IPS-18a (cell line): Measurements from ENCODE around the gene RERE.
A peak's percentile ranks its signal among the peaks of the same experiment; 100 is the strongest.

Experiments
- H3K27ac ChIP-seq: one replicate; pipeline ENCODE4 v1.5.1; 2013; ENCODE audit warnings: low read length
- H3K27me3 ChIP-seq: one replicate; pipeline ENCODE4 v1.6.1; 2013; ENCODE audit warnings: mild to moderate bottlenecking, low read length; ENCODE audit not compliant: control insufficient read depth, insufficient read depth
- H3K36me3 ChIP-seq: one replicate; pipeline ENCODE4 v1.6.1; 2013; ENCODE audit warnings: low read depth, low read length; ENCODE audit not compliant: control insufficient read depth
- H3K4me1 ChIP-seq: one replicate; pipeline ENCODE4 v1.6.1; 2013; ENCODE audit warnings: low read depth, low read length; ENCODE audit not compliant: control insufficient read depth
- H3K4me3 ChIP-seq: one replicate; pipeline ENCODE4 v1.5.1; 2013; ENCODE audit warnings: low read length
- H3K9ac ChIP-seq: one replicate; pipeline ENCODE4 v1.6.1; 2013; ENCODE audit warnings: mild to moderate bottlenecking, low read length, moderate library complexity
- H3K9me3 ChIP-seq: one replicate; pipeline ENCODE4 v1.6.1; 2013; ENCODE audit warnings: low read depth, low read length; ENCODE audit not compliant: control insufficient read depth

Gene RERE

GRCh38 chr1:8430476-8430875 lies 387.0 kb downstream of the RERE start:
- Histone ChIP-seq H3K9ac (no peak overlapping the region), H3K27me3 (no peaks in the 10 kb centered on the region)

DNA sequence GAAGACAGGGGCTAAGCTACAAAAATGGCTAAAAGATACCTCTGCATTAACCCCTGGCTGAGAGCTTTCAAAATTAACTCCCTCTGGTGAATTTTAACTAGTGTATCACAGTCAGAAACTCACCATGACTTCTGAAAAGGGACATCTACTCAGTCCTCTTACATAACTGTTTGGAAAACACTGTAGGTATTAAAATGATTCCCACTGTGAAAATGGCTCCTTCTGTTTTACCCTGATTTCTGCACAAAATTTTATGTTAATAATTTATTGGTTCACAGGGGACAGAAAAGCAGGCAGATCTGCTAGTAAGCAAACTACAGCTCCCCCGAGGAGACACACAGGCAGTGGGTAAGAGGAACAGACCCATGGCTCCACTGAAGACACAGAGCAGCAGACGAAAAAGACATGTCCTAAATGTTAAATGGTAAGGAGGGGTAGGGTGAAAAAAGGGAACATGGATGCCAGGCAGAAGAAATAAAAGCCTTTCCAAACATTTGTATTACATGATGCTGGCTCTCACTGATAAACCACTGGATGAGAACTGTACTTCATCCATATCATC lies 387.8 kb downstream of the RERE start:
- Histone ChIP-seq H3K4me1 (peaks cover 19% of the 10 kb centered on the region), H3K36me3 (no peaks in the 10 kb centered on the region), H3K9ac (no peak overlapping the region), H3K27ac (no peak overlapping the region), H3K4me3 (no peak overlapping the region), H3K27me3 (no peaks in the 10 kb centered on the region), H3K9me3 (no peaks in the 10 kb centered on the region)

More at GRCh38 chr1:8430476-8430875, 387.0 kb downstream of the RERE start:
- H3K4me1 ChIP-seq: peaks cover 10% of the 10 kb centered on the region
- no peaks in the 10 kb centered on the region for H3K36me3 ChIP-seq
- no peak overlapping the region for H3K4me3 ChIP-seq
- no peaks in the 10 kb centered on the region for H3K9me3 ChIP-seq
- no peak overlapping the region for H3K27ac ChIP-seq

- H3K9ac ChIP-seq: no peak overlapping the region
These were observed 389.0 kb downstream of the RERE start for GRCh38 chr1:8428441-8428840.

GRCh38 chr1:8427986-8428385 lies 389.5 kb downstream of the RERE start:
- no peaks in the 10 kb centered on the region for H3K27me3 ChIP-seq
- no peak overlapping the region for H3K9ac ChIP-seq
- H3K27ac ChIP-seq: no peak overlapping the region
- H3K4me1 ChIP-seq: peaks cover 24% of the 10 kb centered on the region
- no peak overlapping the region for H3K4me3 ChIP-seq
- H3K9me3 ChIP-seq: no peaks in the 10 kb centered on the region
- H3K36me3 ChIP-seq: no peaks in the 10 kb centered on the region

More at GRCh38 chr1:8428441-8428840, 389.0 kb downstream of the RERE start:
- H3K4me3 ChIP-seq: no peak overlapping the region
- no peaks in the 10 kb centered on the region for H3K27me3 ChIP-seq
- H3K36me3 ChIP-seq: no peaks in the 10 kb centered on the region
- H3K4me1 ChIP-seq: peaks cover 24% of the 10 kb centered on the region
- no peaks in the 10 kb centered on the region for H3K9me3 ChIP-seq
- H3K27ac ChIP-seq: no peak overlapping the region

- H3K27me3 ChIP-seq: no peaks in the 10 kb centered on the region
- H3K36me3 ChIP-seq: no peaks in the 10 kb centered on the region
- H3K9ac ChIP-seq: no peak overlapping the region
These were observed 389.9 kb downstream of the RERE start for GRCh38 chr1:8427493-8427892.

GRCh38 chr1:8426996-8427395 lies 390.4 kb downstream of the RERE start:
- no peak overlapping the region for H3K27ac ChIP-seq
- no peaks in the 10 kb centered on the region for H3K27me3 ChIP-seq
- no peak overlapping the region for H3K9ac ChIP-seq
- peaks cover 30% of the 10 kb centered on the region for H3K4me1 ChIP-seq
- H3K4me3 ChIP-seq: no peak overlapping the region
- H3K9me3 ChIP-seq: no peaks in the 10 kb centered on the region
- H3K36me3 ChIP-seq: no peaks in the 10 kb centered on the region

More at GRCh38 chr1:8427493-8427892, 389.9 kb downstream of the RERE start:
- no peaks in the 10 kb centered on the region for H3K9me3 ChIP-seq
- H3K27ac ChIP-seq: no peak overlapping the region
- no peak overlapping the region for H3K4me3 ChIP-seq
- peaks cover 27% of the 10 kb centered on the region for H3K4me1 ChIP-seq

GRCh38 chr1:8425781-8426161 lies 391.7 kb downstream of the RERE start:
- peaks cover 32% of the 10 kb centered on the region for H3K4me1 ChIP-seq
- H3K4me3 ChIP-seq: no peak overlapping the region
- H3K27ac ChIP-seq: no peak overlapping the region
- no peaks in the 10 kb centered on the region for H3K36me3 ChIP-seq
- H3K9ac ChIP-seq: no peak overlapping the region
- H3K9me3 ChIP-seq: no peaks in the 10 kb centered on the region
- no peaks in the 10 kb centered on the region for H3K27me3 ChIP-seq

- Histone ChIP-seq H3K9me3 (no peaks in the 10 kb centered on the region), H3K4me3 (peak overlapping the region; percentile 49), H3K9ac (no peak overlapping the region), H3K27ac (no peak overlapping the region), H3K4me1 (peaks cover 31% of the 10 kb centered on the region), H3K27me3 (no peaks in the 10 kb centered on the region), H3K36me3 (no peaks in the 10 kb centered on the region)
These were observed 392.2 kb downstream of the RERE start for GRCh38 chr1:8425150-8425780.

DNA sequence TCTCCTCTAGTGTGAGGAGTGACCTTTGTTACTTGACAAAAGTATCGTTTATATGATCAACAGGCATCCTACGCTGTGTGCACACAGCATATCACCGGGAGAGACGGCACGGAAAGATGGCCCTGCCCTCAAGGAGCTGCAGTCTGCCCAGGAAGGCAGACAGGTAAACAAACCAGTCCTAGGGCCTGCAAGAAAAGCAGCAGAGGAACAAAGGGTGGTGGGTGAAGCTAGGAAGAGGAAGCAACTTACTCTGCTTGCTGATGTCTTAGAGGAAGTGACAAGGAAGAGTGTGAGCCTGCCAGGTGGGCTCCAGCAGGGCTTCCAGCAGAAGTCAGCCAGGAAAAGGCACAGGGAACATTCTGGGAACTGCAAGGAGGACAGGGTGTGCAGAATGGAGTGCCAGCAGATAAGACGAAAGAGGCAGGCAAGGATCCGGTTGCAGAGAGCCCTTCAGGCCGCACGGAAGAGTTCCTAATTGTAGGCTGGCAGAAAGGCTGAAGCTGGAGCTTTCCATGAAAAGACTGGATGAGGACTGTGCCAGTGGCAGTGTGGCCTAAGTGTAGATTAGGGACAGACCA lies 392.8 kb downstream of the RERE start:
- H3K9me3 ChIP-seq: no peaks in the 10 kb centered on the region
- H3K27me3 ChIP-seq: no peaks in the 10 kb centered on the region
- H3K4me3 ChIP-seq: peak overlapping the region; percentile 49
- H3K27ac ChIP-seq: peak overlapping the region; percentile 12
- no peaks in the 10 kb centered on the region for H3K36me3 ChIP-seq
- peak overlapping the region; percentile 60 for H3K9ac ChIP-seq
- H3K4me1 ChIP-seq: peaks cover 34% of the 10 kb centered on the region

DNA sequence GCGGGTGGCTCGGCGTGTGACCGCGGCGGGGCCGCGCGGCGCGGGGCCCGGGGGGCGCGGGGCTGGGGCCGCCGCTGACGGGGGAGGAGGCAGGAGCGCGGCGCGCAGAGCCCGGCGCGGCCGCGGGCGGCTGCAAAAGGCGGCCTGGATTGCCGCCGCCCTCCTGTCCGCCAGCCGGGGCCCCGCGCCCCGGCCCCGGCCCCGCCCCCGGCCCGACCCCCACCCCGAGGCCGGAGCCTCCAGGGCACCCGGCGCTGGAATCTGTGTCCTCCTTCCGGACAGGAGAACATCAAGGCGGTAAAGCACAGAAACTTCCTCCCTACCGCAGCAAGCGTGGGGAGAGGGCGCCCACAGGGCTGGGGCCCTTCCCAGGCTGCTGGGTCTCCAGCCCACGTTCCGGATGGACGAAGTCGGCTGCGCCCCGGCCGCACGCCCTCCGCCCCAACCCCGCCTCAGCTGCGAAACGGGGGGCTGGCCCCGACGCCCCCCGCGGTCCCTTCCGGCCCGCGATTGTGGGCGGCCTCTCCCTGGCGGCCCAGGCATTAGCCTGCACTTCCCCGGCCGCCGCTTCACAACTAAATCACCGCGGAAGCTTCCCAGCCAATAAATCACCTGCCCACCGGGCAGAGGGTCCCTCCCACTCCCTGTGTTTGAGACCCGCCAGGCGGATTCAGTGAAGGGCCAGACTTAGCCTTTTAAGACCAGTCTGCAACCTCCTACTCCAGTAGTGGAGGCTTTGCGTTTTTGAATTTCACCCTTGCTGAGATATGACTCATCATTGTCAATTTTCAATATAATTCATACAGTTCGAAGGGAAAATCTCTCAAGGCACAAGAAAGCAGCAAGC lies 393.5 kb downstream of the RERE start:
- Histone ChIP-seq H3K4me1 (peaks cover 36% of the 10 kb centered on the region), H3K27me3 (no peaks in the 10 kb centered on the region)

GRCh38 chr1:8423269-8423691 lies 394.2 kb downstream of the RERE start:
- Histone ChIP-seq H3K4me3 (peak overlapping the region; percentile 83), H3K27ac (no peak overlapping the region), H3K27me3 (no peaks in the 10 kb centered on the region), H3K4me1 (peaks cover 43% of the 10 kb centered on the region), H3K9ac (peak overlapping the region; percentile 53), H3K36me3 (no peaks in the 10 kb centered on the region), H3K9me3 (no peaks in the 10 kb centered on the region)

More for the DNA sequence above, 393.5 kb downstream of the RERE start:
- H3K9ac ChIP-seq: peak overlapping the region; percentile 60
- no peaks in the 10 kb centered on the region for H3K9me3 ChIP-seq
- no peaks in the 10 kb centered on the region for H3K36me3 ChIP-seq
- peak overlapping the region; percentile 83 for H3K4me3 ChIP-seq
- peak overlapping the region; percentile 12 for H3K27ac ChIP-seq
